SIG-M5 (cell line): Measurements from ENCODE around the gene CLASRP.
"Not testable (repeated sequence)": the region's sequence is repeated elsewhere in the genome, so short reads cannot be mapped to it uniquely, and the experiment has no call there.

ENCODE experiments used
- DNase-seq: peaks from one replicate; lab custom pipeline; 2025; lab: John Stamatoyannopoulos, UW

Gene CLASRP

GRCh38 chr19:45102481-45102880 lies 63.6 kb downstream of the CLASRP start:
- no peak for DNase-seq

DNA sequence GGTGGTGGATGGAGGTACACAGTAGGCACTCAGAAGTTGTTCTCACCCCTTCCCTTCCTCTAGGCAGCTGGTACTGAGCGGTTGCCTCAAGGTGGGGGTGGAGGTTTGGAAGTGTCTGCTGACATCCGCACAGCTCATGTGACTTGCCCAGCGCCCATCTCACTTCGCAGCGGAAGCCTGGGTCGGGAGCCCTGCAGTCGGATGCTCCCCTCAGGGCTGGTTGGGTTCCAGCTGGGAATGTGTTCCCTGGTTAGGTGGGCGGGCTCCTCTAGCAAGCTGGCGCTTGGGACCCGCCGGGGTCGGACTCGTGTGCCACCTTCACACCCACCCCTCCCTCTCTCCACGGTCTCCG lies 64.3 kb downstream of the CLASRP start:
- DNase-seq: no peak

GRCh38 chr19:45103508-45104319 lies 64.9 kb downstream of the CLASRP start:
- no peak for DNase-seq

- no peak for DNase-seq
These were observed 66.0 kb downstream of the CLASRP start for GRCh38 chr19:45104658-45105349.

- not testable (repeated sequence) for DNase-seq
These were observed 67.5 kb downstream of the CLASRP start for GRCh38 chr19:45106363-45106762.

DNA sequence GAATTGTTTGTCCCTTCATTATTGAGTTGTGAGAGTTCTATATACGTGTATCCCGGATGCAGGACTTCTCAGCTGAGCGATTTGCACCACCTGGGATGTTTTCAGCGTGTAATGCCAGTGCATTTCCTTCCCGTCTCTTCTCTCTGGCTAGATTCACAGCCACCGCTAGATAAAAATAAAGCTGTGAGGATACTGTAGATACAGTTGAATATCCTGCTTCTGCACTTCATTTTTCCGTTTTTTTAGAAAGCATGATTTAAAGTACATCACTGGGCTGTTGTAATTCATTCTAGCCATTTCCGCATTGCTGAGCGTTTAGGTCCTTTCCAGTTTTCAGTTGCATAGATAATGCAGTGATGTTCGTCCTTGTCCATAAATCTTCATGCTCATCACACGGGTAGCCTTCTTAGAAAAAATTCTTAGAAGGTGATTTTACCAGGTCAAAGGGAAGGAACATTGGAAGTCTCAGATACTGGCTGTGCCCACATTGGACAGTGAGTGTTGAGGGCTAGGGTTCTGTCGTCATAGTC lies 68.8 kb downstream of the CLASRP start:
- DNase-seq: no peak

DNA sequence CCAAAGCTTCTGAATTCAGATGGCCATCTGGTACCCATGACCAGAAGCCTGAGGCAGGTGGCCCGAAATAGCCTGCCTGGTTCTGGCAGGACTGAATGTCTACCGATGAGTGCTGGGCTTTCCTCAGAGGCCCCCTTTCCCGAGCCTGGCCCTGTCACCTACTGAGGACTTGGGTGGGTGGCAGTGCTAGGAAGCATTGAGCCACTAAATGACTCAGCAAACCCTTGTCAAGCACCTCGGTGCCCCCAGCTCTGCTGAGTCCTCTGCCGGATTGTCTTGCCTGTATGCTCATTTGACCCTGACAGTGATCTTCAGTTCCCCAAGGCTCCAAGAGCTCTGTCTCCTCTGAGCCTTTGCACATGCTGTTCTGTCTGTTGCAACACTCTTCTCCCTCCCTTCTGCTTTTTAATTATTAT lies 72.0 kb downstream of the CLASRP start:
- DNase-seq: no peak

GRCh38 chr19:45112111-45112827 lies 73.4 kb downstream of the CLASRP start:
- no peak for DNase-seq

DNA sequence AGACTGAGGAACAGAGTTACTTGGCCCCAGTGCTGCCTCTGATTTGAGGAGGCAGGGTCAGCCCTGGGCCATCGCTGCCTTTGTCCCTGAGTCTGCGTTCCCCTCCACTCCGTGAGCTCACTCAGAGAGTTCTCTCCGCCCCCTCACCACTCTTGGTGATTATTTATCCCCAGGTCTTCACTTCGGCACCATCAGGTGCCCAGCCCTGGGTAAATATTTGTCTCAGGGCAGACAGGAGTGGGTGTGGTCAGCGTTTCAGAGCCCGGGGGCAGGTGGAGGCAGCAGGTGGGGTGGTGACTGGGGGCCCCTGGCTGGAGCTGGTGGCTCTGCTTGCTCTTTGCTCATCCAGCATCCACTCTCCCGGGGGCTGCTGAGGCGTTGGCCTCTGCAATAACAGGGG lies 74.8 kb downstream of the CLASRP start:
- no peak for DNase-seq

GRCh38 chr19:45114116-45114515 lies 75.3 kb downstream of the CLASRP start:
- no peak for DNase-seq

DNA sequence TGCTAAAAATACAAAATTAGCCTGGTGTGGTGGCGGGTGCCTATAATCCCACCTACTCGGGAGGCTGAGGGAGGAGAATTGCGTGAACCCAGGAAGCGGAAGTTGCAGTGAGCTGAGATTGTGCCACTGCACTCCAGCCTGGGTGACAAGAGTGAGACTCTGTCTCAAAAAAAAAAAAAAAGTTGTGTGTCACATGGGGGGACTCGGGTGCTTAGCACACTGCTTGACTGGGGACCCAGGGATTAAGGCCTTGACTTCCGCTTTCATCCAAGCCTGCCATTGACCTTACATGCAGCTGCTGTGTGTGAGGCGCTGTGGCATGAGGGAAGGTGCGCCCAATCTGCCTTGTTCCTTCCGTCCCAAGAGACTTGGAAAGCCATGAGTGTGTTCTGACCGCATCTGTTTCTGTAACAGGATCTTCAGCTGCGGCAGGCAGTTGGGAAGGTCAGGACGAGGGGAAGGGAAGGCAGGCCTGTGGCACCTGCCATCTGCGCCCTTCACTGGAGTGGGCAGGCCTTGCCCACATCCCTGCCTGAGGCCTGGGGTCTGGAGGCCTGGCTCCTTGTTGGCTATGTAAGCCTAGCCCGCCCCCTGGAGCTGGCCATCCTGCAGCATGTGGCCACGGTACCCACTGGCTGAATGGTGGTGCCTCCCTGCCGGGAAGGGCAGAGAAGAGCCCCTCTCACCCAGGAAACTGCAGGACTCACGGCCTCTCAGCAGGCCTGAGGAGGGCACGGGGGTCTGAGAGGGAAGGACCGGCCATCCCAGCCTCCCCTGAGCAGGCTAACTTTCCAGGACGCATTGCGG lies 77.2 kb downstream of the CLASRP start:
- DNase-seq: peak; percentile 32

DNA sequence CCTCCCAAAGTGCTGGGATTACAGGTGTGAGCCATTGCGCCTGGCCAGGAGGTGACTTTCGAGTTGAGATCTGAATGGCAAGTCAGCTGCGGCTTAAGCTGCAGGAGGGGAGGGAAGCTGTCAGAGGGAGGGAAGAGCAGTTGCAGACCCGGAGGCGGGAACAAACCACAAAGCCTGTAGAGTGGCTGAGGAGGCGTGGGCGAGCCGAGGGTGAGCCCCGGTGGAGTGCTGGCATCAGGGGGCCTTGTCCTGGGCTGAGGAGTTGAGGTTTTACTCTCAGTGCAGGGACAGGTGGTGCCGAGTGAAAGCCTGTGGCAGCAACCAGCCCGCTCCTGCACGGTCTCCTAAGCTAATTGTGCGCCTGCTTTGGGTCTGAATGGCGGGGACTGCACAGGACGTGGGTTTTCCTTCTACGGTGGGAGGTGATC lies 78.3 kb downstream of the CLASRP start:
- DNase-seq: no peak

GRCh38 chr19:45117671-45118070 lies 78.8 kb downstream of the CLASRP start:
- DNase-seq: no peak

DNA sequence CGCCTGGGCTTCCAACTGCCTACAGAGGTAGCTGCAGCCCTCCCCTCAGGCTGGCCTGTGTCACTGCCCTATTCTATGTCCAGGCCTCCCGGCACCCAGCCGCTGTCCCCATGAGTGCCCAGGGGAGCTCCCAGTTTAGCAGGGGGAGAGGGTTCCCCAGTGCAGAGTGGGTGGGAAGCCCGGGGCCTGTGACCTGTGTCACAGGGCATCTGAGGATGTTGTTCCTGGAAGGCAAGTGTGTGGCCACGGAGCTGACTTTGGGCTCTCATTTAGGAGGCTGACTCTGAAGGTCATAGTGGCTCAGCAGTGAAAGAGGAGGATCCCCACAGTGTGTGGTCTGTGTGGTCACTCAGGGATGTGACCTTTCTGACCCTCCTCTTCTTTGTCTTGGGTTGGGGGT lies 79.3 kb downstream of the CLASRP start:
- no peak for DNase-seq

GRCh38 chr19:45118591-45119355 lies 79.9 kb downstream of the CLASRP start:
- not testable (repeated sequence) for DNase-seq

GRCh38 chr19:45119582-45119981 lies 80.7 kb downstream of the CLASRP start:
- no peak for DNase-seq
